Calu3 (cell line): ENCODE measurements around the gene PNMT. TPM values are rescaled to one million over a fixed set of nuclear protein-coding genes. Genes with fewer than 3 reads are reported as not detected.
"Not testable (repeated sequence)": the region's sequence is repeated elsewhere in the genome, so short reads cannot be mapped to it uniquely, and the experiment has no call there.

ENCODE experiments used
- BruUV-seq: library from RNA; stranded (reverse); fragments of 400-500 nt; replicated peaks from 2 replicates; lab custom pipeline; 2021; lab: Mats Ljungman, UMichigan
- CTCF ChIA-PET: fragments of 300-600 bp; sonication (Branson Sonifier 250); formaldehyde crosslinking; loops from one replicate; lab custom pipeline; 2022; ENCODE audit warnings: antibody characterized with exemption; lab: Charles Lee
- DNase-seq: peaks from one replicate; pipeline ENCODE4 v3.0.0; 2022
- H3K27ac Mint-ChIP-seq: one replicate; pipeline ENCODE4 v1.8.0; 2022; ENCODE audit warnings: mixed read lengths; ENCODE audit not compliant: unreplicated experiment
- H3K27me3 Mint-ChIP-seq: one replicate; pipeline ENCODE4 v1.8.0; 2022; ENCODE audit warnings: mixed read lengths; ENCODE audit not compliant: unreplicated experiment
- H3K36me3 Mint-ChIP-seq: one replicate; pipeline ENCODE4 v1.8.0; 2022; ENCODE audit warnings: mild to moderate bottlenecking, moderate library complexity, mixed read lengths; ENCODE audit not compliant: insufficient read depth, unreplicated experiment
- H3K4me1 Mint-ChIP-seq: one replicate; pipeline ENCODE4 v1.8.0; 2022; ENCODE audit warnings: mild to moderate bottlenecking, low read depth, mixed read lengths; ENCODE audit not compliant: unreplicated experiment
- H3K4me3 Mint-ChIP-seq: one replicate; pipeline ENCODE4 v1.8.0; 2022; ENCODE audit warnings: mild to moderate bottlenecking, low read depth, moderate library complexity, mixed read lengths; ENCODE audit not compliant: unreplicated experiment
- H3K9me3 Mint-ChIP-seq: one replicate; pipeline ENCODE4 v1.8.0; 2022; ENCODE audit warnings: low read depth, mixed read lengths; ENCODE audit not compliant: unreplicated experiment
- CTCF ChIP-seq: fragments of 200-600 bp; IDR thresholded peaks from one replicate; pipeline ENCODE4 v1.8.0; 2022; ENCODE audit warnings: antibody characterized with exemption; ENCODE audit not compliant: unreplicated experiment
- intact Hi-C: fragments of 100-400 bp; cut with micrococcal nuclease; formaldehyde crosslinking; loops from one replicate; pipeline ENCODE4 v1.10.0; 2022; ENCODE audit not compliant: unreplicated experiment
- total RNA-seq: library from RNA; stranded (reverse); gene quantifications from 2 replicates; pipeline ENCODE4 v1.2.3, GENCODE V29; 2022

The PNMT gene
- total RNA-seq, 1 experiment from 2014 or later: 1.3 TPM

GRCh38 chr17:39709998-39710964 is 42.0 kb downstream of the PNMT start:
- peaks cover 47% of the 10 kb centered on the region for H3K4me1 Mint-ChIP-seq
- peak overlapping the region; percentile 3 for H3K27ac Mint-ChIP-seq
- no peaks in the 10 kb centered on the region for H3K27me3 Mint-ChIP-seq
- BruUV-seq: no TSS peak
- TF ChIP-seq CTCF: no peak
- peaks cover 98% of the 10 kb centered on the region for H3K36me3 Mint-ChIP-seq
- intact Hi-C loops: loop anchor here (5.0 kb wide), 1 partner anchor 387 kb away; no protein-coding TSS in a partner anchor
- CTCF ChIA-PET: interaction anchor here (0.5 to 161.2 kb wide), 25 partner anchors 5 to 1136 kb away, joined by 3 to 42089 read pairs (median 4); partner anchors contain the start of genes ERBB2, GRB7, GSDMA and GSDMB
- no peaks in the 10 kb centered on the region for H3K9me3 Mint-ChIP-seq
- DNase-seq: no peak
- H3K4me3 Mint-ChIP-seq: no peak overlapping the region

GRCh38 chr17:39711071-39711470 is 42.8 kb downstream of the PNMT start:
- Mint-ChIP-seq H3K36me3 (peaks cover 98% of the 10 kb centered on the region), H3K4me1 (peaks cover 39% of the 10 kb centered on the region)
- H3K27me3 Mint-ChIP-seq, DNase-seq, BruUV-seq, H3K9me3 Mint-ChIP-seq, intact Hi-C loops, H3K27ac Mint-ChIP-seq, H3K4me3 Mint-ChIP-seq: not testable (repeated sequence)
- CTCF ChIA-PET: interaction anchor here (0.5 to 161.2 kb wide), 22 partner anchors 4 to 1135 kb away, joined by 3 to 42089 read pairs (median 4); partner anchors contain the start of genes ERBB2, GRB7, GSDMA and GSDMB

- intact Hi-C loops: no loop called here
- CTCF ChIA-PET: interaction anchor here (0.7 to 161.2 kb wide), 7 partner anchors 3 to 1938 kb away, joined by 4 to 42089 read pairs (median 8195); partner anchors contain the start of genes ERBB2, GRB7, GSDMA and GSDMB
- Mint-ChIP-seq H3K4me1 (peaks cover 37% of the 10 kb centered on the region), H3K36me3 (peaks cover 98% of the 10 kb centered on the region), H3K4me3 (no peak overlapping the region), H3K27me3 (no peaks in the 10 kb centered on the region), H3K27ac (peak overlapping the region; percentile 0), H3K9me3 (no peaks in the 10 kb centered on the region)
- no TSS peak for BruUV-seq
- no peak for TF ChIP-seq CTCF
- DNase-seq: no peak
Observed at GRCh38 chr17:39711851-39712250, 43.6 kb downstream of the PNMT start.

GRCh38 chr17:39714234-39714633 is 46.0 kb downstream of the PNMT start:
- no peak for TF ChIP-seq CTCF
- no peaks in the 10 kb centered on the region for H3K9me3 Mint-ChIP-seq
- no peaks in the 10 kb centered on the region for H3K27me3 Mint-ChIP-seq
- BruUV-seq: no TSS peak
- peaks cover 98% of the 10 kb centered on the region for H3K36me3 Mint-ChIP-seq
- H3K27ac Mint-ChIP-seq: no peak overlapping the region
- CTCF ChIA-PET: interaction anchor here (0.5 to 161.2 kb wide), 20 partner anchors 1 to 1233 kb away, joined by 3 to 42089 read pairs (median 6); partner anchors contain the start of genes ERBB2, GRB7, GSDMA and GSDMB
- no peak for DNase-seq
- peaks cover 22% of the 10 kb centered on the region for H3K4me1 Mint-ChIP-seq
- no peak overlapping the region for H3K4me3 Mint-ChIP-seq
- intact Hi-C loops: no loop called here
